GM12878 (cell line): Measurements from ENCODE around the gene N4BP2L1. TPM values are rescaled to one million over a fixed set of nuclear protein-coding genes. Genes with fewer than 3 reads are reported as not detected.

ENCODE experiments used
- BRCA1 ChIP-seq: IDR thresholded peaks from 2 replicates; pipeline ENCODE4 v1.6.1; 2011; ENCODE audit warnings: low read depth, low read length, improper control_type of control experiment
- EGR1 ChIP-seq, 2 experiments: IDR thresholded peaks; 1 replicate in 1 of 2; 2 replicates in 1 of 2; pipeline ENCODE4 v1.6.1; 2011 to 2012; ENCODE audit warnings: low read depth in 2 of 2, low read length in 2 of 2, borderline replicate concordance in 1 of 2, mild to moderate bottlenecking in 1 of 2, moderate library complexity in 1 of 2
- IKZF2 ChIP-seq, 2 experiments: fragments of 450-650 bp; IDR thresholded peaks; 2 replicates each; pipeline ENCODE4 v1.6.1; 2017; ENCODE audit warnings: mild to moderate bottlenecking in 2 of 2, moderate library complexity in 2 of 2
- MEF2B ChIP-seq: fragments of 450-650 bp; IDR thresholded peaks from 2 replicates; pipeline ENCODE4 v1.6.1; 2018; ENCODE audit warnings: mild to moderate bottlenecking, moderate library complexity; ENCODE audit not compliant: partially characterized antibody, poor library complexity, severe bottlenecking
- MTA3 ChIP-seq: IDR thresholded peaks from 2 replicates; pipeline ENCODE4 v1.6.1; 2012; ENCODE audit warnings: low read length, inconsistent platforms, borderline replicate concordance
- MXI1 ChIP-seq: fragments of 150-350 bp; IDR thresholded peaks from 2 replicates; pipeline ENCODE4 v1.6.1; 2011; ENCODE audit warnings: low read depth, mild to moderate bottlenecking, inconsistent platforms, low read length, improper control_type of control experiment
- NFIC ChIP-seq: IDR thresholded peaks from 2 replicates; pipeline ENCODE4 v1.6.1; 2012; ENCODE audit warnings: low read depth, mild to moderate bottlenecking, inconsistent platforms, low read length, moderate library complexity
- NR2C1 ChIP-seq: fragments of 450-650 bp; IDR thresholded peaks from 2 replicates; pipeline ENCODE4 v1.6.1; 2017; ENCODE audit warnings: antibody characterized with exemption, mild to moderate bottlenecking, moderate library complexity
- POLR2A ChIP-seq: IDR thresholded peaks from 2 replicates; pipeline ENCODE4 v1.6.1; 2011; ENCODE audit warnings: low read depth, mild to moderate bottlenecking, low read length
- RB1 ChIP-seq: fragments of 450-650 bp; formaldehyde crosslinking; IDR thresholded peaks from 2 replicates; pipeline ENCODE4 v1.6.1; 2017; ENCODE audit warnings: mild to moderate bottlenecking, borderline replicate concordance
- RFX5 ChIP-seq: IDR thresholded peaks from 2 replicates; pipeline ENCODE4 v1.6.1; 2011; ENCODE audit warnings: low read depth, low read length, improper control_type of control experiment
- STAT1 ChIP-seq: fragments of 450-650 bp; conservative IDR thresholded peaks from 2 replicates; pipeline ENCODE4 v1.6.1; 2014; ENCODE audit warnings: antibody characterized with exemption, mild to moderate bottlenecking
- SUZ12 ChIP-seq: fragments of 200-600 bp; sonication (generic); IDR thresholded peaks from one replicate; pipeline ENCODE4 v1.6.1; 2018; ENCODE audit warnings: antibody characterized with exemption, mild to moderate bottlenecking; ENCODE audit not compliant: unreplicated experiment
- polyA plus RNA-seq, 11 experiments: library from polyadenylated mRNA; depleted of rRNA in 4 of 11; unstranded in 6 of 11; stranded (reverse) in 5 of 11; fragments of >200 nt; fragmentation: Nextera tagmentation in 4 of 11; fragmentation: Illumina TruSeq in 1 of 11; extraction: Ambion mirVana in 4 of 11; extraction: Trizol in 1 of 11; gene quantifications; 1 replicate in 1 of 11; 2 replicates in 10 of 11; pipeline versions ENCODE4 v1.2.1 to v1.2.3, GENCODE V29; 2011 to 2016; ENCODE audit warnings: inconsistent platforms in 2 of 11, missing spikeins in 2 of 11, low read depth in 1 of 11
- total RNA-seq, 4 experiments: library from RNA; depleted of rRNA in 3 of 4; stranded (reverse); fragments of >200 nt in 3 of 4; fragmentation: Illumina TruSeq in 1 of 4; extraction: Trizol in 1 of 4; gene quantifications; 2 replicates each; pipeline versions ENCODE4 v1.2.1 to v1.2.3, GENCODE V29; 2013 to 2021
- TF ChIP-seq, protein P1 (sequence below): fragments of 450-650 bp; IDR thresholded peaks from 2 replicates; pipeline ENCODE4 v1.6.1; 2017; ENCODE audit warnings: mild to moderate bottlenecking, moderate library complexity
- TF ChIP-seq, protein P2 (sequence below): fragments of 450-650 bp; conservative IDR thresholded peaks from 2 replicates; pipeline ENCODE4 v1.6.1; 2017; ENCODE audit warnings: mild to moderate bottlenecking, moderate library complexity
- TF ChIP-seq, protein P3 (sequence below): IDR thresholded peaks from 2 replicates; pipeline ENCODE4 v1.6.1; 2011; ENCODE audit warnings: low read depth, mild to moderate bottlenecking, low read length, moderate library complexity, borderline replicate concordance; ENCODE audit errors: extremely low read depth
- TF ChIP-seq, protein P4 (sequence below): fragments of 450-650 bp; IDR thresholded peaks from 2 replicates; pipeline ENCODE4 v1.6.1; 2014; ENCODE audit warnings: mild to moderate bottlenecking
- TF ChIP-seq, protein P5 (sequence below): fragments of 450-650 bp; IDR thresholded peaks from 2 replicates; pipeline ENCODE4 v1.6.1; 2016; ENCODE audit warnings: mild to moderate bottlenecking
- TF ChIP-seq, protein P6 (sequence below): IDR thresholded peaks from 2 replicates; pipeline ENCODE4 v1.6.1; 2012; ENCODE audit warnings: low read depth, low read length, improper control_type of control experiment

The N4BP2L1 gene
- total and polyA plus RNA-seq, 10 of the 15 experiments (the other 5 are each of a cell fraction or from before 2014, with no cell fraction given): 3.3 to 42.5 (median 16.2) TPM

DNA sequence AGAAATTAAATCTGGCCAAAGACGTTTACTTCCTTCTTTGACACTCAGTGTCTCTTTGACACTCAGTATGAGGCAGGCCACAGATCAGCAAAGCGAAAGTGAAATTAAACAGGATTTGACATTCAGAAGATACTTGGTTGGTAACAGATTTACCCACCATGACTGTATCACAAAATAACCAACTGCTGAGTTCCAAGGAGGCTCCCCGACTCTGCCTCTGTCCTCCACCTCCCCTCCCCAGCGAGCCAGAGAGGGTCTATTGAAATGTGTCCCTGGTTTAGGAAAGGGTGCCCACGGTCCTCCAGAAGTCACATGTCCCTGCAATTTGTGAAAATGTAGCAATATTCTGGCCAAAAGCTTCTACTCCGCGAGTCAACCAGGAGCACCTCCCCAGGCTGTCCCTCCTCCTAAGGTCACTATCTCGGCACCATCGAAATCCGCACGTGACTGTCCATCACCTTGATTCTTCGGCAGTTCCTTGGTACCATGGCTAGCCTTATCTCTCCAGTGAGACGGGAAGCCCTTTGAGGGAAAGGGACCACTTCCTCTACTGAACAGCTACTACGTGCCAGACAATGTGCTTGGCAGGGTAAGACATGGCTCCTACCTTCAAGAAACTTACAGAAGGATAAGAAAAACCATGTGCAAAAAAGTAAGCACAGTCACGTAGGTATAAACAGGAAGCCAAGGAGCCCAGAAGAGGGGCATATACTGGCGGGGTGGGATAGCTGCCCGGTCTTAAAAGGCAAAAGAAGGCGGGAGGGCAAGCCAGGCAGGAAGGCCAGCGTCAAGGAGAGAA is 1.5 kb downstream of the N4BP2L1 start (continued):
- TF ChIP-seq, protein P1, sequence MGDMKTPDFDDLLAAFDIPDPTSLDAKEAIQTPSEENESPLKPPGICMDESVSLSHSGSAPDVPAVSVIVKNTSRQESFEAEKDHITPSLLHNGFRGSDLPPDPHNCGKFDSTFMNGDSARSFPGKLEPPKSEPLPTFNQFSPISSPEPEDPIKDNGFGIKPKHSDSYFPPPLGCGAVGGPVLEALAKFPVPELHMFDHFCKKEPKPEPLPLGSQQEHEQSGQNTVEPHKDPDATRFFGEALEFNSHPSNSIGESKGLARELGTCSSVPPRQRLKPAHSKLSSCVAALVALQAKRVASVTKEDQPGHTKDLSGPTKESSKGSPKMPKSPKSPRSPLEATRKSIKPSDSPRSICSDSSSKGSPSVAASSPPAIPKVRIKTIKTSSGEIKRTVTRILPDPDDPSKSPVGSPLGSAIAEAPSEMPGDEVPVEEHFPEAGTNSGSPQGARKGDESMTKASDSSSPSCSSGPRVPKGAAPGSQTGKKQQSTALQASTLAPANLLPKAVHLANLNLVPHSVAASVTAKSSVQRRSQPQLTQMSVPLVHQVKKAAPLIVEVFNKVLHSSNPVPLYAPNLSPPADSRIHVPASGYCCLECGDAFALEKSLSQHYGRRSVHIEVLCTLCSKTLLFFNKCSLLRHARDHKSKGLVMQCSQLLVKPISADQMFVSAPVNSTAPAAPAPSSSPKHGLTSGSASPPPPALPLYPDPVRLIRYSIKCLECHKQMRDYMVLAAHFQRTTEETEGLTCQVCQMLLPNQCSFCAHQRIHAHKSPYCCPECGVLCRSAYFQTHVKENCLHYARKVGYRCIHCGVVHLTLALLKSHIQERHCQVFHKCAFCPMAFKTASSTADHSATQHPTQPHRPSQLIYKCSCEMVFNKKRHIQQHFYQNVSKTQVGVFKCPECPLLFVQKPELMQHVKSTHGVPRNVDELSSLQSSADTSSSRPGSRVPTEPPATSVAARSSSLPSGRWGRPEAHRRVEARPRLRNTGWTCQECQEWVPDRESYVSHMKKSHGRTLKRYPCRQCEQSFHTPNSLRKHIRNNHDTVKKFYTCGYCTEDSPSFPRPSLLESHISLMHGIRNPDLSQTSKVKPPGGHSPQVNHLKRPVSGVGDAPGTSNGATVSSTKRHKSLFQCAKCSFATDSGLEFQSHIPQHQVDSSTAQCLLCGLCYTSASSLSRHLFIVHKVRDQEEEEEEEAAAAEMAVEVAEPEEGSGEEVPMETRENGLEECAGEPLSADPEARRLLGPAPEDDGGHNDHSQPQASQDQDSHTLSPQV: no peak
- TF ChIP-seq NFIC: no peak
- TF ChIP-seq, protein P2, sequence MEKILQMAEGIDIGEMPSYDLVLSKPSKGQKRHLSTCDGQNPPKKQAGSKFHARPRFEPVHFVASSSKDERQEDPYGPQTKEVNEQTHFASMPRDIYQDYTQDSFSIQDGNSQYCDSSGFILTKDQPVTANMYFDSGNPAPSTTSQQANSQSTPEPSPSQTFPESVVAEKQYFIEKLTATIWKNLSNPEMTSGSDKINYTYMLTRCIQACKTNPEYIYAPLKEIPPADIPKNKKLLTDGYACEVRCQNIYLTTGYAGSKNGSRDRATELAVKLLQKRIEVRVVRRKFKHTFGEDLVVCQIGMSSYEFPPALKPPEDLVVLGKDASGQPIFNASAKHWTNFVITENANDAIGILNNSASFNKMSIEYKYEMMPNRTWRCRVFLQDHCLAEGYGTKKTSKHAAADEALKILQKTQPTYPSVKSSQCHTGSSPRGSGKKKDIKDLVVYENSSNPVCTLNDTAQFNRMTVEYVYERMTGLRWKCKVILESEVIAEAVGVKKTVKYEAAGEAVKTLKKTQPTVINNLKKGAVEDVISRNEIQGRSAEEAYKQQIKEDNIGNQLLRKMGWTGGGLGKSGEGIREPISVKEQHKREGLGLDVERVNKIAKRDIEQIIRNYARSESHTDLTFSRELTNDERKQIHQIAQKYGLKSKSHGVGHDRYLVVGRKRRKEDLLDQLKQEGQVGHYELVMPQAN: no peak; the same call in 1 of the 2 replicates
- no peak for TF ChIP-seq IKZF2 (IDR thresholded peaks at IDR 0.05)
- no peak for TF ChIP-seq RB1
- no peak for TF ChIP-seq SUZ12
- TF ChIP-seq EGR1 (IDR thresholded peaks at IDR 0.05; ENCODE audit: borderline replicate concordance in 1 of 2, low read depth in 2 of 2, low read length in 2 of 2): no peak
- TF ChIP-seq, protein P3, sequence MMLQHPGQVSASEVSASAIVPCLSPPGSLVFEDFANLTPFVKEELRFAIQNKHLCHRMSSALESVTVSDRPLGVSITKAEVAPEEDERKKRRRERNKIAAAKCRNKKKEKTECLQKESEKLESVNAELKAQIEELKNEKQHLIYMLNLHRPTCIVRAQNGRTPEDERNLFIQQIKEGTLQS: peak; percentile 5; the same call in 1 of the 2 replicates
- no peak for TF ChIP-seq MEF2B
- no peak for TF ChIP-seq RFX5
- TF ChIP-seq, protein P4, sequence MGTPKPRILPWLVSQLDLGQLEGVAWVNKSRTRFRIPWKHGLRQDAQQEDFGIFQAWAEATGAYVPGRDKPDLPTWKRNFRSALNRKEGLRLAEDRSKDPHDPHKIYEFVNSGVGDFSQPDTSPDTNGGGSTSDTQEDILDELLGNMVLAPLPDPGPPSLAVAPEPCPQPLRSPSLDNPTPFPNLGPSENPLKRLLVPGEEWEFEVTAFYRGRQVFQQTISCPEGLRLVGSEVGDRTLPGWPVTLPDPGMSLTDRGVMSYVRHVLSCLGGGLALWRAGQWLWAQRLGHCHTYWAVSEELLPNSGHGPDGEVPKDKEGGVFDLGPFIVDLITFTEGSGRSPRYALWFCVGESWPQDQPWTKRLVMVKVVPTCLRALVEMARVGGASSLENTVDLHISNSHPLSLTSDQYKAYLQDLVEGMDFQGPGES: no peak
- no peak for TF ChIP-seq BRCA1
- no peak for TF ChIP-seq NR2C1
- TF ChIP-seq POLR2A: no peak; the same call in 1 of the 2 replicates
- TF ChIP-seq STAT1: no peak
- TF ChIP-seq, protein P5, sequence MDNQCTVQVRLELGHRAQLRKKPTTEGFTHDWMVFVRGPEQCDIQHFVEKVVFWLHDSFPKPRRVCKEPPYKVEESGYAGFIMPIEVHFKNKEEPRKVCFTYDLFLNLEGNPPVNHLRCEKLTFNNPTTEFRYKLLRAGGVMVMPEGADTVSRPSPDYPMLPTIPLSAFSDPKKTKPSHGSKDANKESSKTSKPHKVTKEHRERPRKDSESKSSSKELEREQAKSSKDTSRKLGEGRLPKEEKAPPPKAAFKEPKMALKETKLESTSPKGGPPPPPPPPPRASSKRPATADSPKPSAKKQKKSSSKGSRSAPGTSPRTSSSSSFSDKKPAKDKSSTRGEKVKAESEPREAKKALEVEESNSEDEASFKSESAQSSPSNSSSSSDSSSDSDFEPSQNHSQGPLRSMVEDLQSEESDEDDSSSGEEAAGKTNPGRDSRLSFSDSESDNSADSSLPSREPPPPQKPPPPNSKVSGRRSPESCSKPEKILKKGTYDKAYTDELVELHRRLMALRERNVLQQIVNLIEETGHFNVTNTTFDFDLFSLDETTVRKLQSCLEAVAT: peak; percentile 78
- 0 out of 2 replicates have a peak, but pooled peaks have one; percentile 38 for TF ChIP-seq MTA3
- peak; percentile 30 for TF ChIP-seq MXI1
- TF ChIP-seq, protein P6, sequence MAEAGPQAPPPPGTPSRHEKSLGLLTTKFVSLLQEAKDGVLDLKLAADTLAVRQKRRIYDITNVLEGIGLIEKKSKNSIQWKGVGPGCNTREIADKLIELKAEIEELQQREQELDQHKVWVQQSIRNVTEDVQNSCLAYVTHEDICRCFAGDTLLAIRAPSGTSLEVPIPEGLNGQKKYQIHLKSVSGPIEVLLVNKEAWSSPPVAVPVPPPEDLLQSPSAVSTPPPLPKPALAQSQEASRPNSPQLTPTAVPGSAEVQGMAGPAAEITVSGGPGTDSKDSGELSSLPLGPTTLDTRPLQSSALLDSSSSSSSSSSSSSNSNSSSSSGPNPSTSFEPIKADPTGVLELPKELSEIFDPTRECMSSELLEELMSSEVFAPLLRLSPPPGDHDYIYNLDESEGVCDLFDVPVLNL: no peak
